ENCODE measurements around the gene RS1.

RS1 gene

DNA sequence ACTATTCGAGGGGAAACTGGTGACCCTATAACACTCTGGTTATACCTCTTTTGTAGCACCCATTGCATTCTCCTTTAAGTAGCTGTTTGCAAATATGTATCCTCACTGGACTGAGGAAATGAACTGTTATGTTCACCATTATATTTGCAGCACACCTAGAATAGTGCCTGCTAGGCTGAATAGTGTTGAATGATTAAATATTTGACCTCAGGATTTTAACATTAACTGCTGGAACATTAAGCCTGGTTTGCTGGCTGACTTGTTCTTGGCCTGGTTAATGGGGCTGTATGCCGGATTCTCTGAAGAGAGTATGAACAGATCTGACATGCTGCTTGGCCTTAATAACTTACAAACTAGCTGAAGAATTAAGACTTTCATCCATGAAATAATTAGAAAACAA, 80.1 kb downstream of the RS1 start:
- TF ChIP-seq, protein P1, sequence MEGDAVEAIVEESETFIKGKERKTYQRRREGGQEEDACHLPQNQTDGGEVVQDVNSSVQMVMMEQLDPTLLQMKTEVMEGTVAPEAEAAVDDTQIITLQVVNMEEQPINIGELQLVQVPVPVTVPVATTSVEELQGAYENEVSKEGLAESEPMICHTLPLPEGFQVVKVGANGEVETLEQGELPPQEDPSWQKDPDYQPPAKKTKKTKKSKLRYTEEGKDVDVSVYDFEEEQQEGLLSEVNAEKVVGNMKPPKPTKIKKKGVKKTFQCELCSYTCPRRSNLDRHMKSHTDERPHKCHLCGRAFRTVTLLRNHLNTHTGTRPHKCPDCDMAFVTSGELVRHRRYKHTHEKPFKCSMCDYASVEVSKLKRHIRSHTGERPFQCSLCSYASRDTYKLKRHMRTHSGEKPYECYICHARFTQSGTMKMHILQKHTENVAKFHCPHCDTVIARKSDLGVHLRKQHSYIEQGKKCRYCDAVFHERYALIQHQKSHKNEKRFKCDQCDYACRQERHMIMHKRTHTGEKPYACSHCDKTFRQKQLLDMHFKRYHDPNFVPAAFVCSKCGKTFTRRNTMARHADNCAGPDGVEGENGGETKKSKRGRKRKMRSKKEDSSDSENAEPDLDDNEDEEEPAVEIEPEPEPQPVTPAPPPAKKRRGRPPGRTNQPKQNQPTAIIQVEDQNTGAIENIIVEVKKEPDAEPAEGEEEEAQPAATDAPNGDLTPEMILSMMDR (IDR thresholded peaks at IDR 0.05; ENCODE audit: insufficient read depth, low read depth, low read length, missing control alignments) = no peak
- H3K4me3 ChIP-seq (ENCODE audit: low read depth, low read length) = no peak overlapping the region
- DNase-seq (ENCODE audit: low read depth) = no peak
